ENCODE data around the gene RNASE13. TPM values are rescaled to one million over a fixed set of nuclear protein-coding genes. Genes with fewer than 3 reads are reported as not detected.

Gene RNASE13
- total RNA-seq, 1 experiment from 2014 or later: not detected

DNA sequence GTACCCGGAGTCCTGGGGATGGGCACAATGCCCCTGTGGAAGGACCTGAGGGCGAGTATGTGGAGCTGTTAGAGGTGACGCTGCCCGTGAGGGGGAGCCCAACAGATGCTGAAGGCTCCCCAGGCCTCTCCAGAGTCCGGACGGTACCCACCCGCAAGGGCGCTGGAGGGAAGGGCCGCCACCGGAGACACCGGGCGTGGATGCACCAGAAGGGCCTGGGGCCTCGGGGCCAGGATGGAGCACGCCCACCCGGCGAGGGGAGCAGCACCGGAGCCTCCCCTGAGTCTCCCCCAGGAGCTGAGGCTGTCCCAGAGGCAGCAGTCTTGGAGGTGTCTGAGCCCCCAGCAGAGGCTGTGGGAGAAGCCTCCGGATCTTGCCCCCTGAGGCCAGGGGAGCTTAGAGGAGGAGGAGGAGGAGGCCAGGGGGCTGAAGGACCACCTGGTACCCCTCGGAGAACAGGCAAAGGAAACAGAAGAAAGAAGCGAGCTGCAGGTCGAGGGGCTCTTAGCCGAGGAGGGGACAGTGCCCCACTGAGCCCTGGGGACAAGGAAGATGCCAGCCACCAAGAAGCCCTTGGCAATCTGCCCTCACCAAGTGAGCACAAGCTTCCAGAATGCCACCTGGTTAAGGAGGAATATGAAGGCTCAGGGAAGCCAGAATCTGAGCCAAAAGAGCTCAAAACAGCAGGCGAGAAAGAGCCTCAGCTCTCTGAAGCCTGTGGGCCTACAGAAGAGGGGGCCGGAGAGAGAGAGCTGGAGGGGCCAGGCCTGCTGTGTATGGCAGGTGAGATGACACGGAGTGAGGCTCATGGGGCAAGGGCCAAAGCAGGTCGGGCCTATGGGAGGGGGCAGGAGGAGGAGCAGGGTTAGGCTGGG is 40.0 kb upstream of the RNASE13 start:
- DNase-seq (ENCODE audit: low read depth, low spot score) (no peak), ATAC-seq (no peak)
- H3K27me3 ChIP-seq (ENCODE audit: control insufficient read depth, insufficient read depth, low read length): no peaks in the 10 kb centered on the region
- intact Hi-C loops (cut with micrococcal nuclease; ENCODE audit: unreplicated experiment): no loop called here
- no peaks in the 10 kb centered on the region for H3K9me3 ChIP-seq (ENCODE audit: control insufficient read depth, insufficient read depth, low read depth, low read length)
- BruUV-seq (replicated peaks): no TSS peak
- in situ Hi-C loops (cut with HindIII; ENCODE audit: low pct_unique_long_range_greater_than_20kb, low sequenced_read_pairs): no loop called here
- no peaks in the 10 kb centered on the region for H3K36me3 ChIP-seq (ENCODE audit: control insufficient read depth, insufficient read depth, low read length)
- ChIA-PET POLR2A (no interaction called here), CTCF (no interaction called here)
- TF ChIP-seq, protein P1, sequence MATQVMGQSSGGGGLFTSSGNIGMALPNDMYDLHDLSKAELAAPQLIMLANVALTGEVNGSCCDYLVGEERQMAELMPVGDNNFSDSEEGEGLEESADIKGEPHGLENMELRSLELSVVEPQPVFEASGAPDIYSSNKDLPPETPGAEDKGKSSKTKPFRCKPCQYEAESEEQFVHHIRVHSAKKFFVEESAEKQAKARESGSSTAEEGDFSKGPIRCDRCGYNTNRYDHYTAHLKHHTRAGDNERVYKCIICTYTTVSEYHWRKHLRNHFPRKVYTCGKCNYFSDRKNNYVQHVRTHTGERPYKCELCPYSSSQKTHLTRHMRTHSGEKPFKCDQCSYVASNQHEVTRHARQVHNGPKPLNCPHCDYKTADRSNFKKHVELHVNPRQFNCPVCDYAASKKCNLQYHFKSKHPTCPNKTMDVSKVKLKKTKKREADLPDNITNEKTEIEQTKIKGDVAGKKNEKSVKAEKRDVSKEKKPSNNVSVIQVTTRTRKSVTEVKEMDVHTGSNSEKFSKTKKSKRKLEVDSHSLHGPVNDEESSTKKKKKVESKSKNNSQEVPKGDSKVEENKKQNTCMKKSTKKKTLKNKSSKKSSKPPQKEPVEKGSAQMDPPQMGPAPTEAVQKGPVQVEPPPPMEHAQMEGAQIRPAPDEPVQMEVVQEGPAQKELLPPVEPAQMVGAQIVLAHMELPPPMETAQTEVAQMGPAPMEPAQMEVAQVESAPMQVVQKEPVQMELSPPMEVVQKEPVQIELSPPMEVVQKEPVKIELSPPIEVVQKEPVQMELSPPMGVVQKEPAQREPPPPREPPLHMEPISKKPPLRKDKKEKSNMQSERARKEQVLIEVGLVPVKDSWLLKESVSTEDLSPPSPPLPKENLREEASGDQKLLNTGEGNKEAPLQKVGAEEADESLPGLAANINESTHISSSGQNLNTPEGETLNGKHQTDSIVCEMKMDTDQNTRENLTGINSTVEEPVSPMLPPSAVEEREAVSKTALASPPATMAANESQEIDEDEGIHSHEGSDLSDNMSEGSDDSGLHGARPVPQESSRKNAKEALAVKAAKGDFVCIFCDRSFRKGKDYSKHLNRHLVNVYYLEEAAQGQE (IDR thresholded peaks at IDR 0.05; ENCODE audit: insufficient read depth in 1 of 2, low read depth in 2 of 2, low read length in 1 of 2): no peak
- TF ChIP-seq TCF7L2 (IDR thresholded peaks at IDR 0.05; ENCODE audit: low read depth, low read length) (no peak), POLR2AphosphoS5 (IDR thresholded peaks at IDR 0.05; ENCODE audit: low read depth, low read length) (no peak), SIN3A (IDR thresholded peaks at IDR 0.05; ENCODE audit: borderline replicate concordance, insufficient read depth, low read depth, low read length) (no peak)
- TF ChIP-seq, protein P2, sequence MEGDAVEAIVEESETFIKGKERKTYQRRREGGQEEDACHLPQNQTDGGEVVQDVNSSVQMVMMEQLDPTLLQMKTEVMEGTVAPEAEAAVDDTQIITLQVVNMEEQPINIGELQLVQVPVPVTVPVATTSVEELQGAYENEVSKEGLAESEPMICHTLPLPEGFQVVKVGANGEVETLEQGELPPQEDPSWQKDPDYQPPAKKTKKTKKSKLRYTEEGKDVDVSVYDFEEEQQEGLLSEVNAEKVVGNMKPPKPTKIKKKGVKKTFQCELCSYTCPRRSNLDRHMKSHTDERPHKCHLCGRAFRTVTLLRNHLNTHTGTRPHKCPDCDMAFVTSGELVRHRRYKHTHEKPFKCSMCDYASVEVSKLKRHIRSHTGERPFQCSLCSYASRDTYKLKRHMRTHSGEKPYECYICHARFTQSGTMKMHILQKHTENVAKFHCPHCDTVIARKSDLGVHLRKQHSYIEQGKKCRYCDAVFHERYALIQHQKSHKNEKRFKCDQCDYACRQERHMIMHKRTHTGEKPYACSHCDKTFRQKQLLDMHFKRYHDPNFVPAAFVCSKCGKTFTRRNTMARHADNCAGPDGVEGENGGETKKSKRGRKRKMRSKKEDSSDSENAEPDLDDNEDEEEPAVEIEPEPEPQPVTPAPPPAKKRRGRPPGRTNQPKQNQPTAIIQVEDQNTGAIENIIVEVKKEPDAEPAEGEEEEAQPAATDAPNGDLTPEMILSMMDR (IDR thresholded peaks at IDR 0.05): no peak
- no peak overlapping the region for H3K27ac ChIP-seq (ENCODE audit: low read length)
- no peak overlapping the region for H3K4me3 ChIP-seq (ENCODE audit: low read depth in 2 of 2, low read length in 2 of 2)
- peaks cover 5% of the 10 kb centered on the region for H3K4me1 ChIP-seq (ENCODE audit: control insufficient read depth, insufficient read depth, low read length)

DNA sequence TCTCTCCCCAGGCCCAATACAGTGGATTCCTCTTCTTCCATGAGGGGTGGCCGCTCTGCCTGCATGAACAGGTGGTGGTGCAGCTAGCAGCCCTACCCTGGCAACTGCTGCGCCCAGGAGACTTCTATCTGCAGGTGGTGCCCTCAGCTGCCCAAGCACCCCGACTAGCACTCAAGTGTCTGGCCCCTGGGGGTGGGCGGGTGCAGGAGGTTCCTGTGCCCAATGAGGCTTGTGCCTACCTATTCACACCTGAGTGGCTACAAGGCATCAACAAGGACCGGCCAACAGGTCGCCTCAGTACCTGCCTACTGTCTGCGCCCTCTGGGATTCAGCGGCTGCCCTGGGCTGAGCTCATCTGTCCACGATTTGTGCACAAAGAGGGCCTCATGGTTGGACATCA is 39.3 kb upstream of the RNASE13 start:
- no peak for TF ChIP-seq TCF7L2 (IDR thresholded peaks at IDR 0.05; ENCODE audit: low read depth, low read length)
- TF ChIP-seq, protein P1 (IDR thresholded peaks at IDR 0.05; ENCODE audit: insufficient read depth in 1 of 2, low read depth in 2 of 2, low read length in 1 of 2): no peak
- TF ChIP-seq SIN3A (IDR thresholded peaks at IDR 0.05; ENCODE audit: borderline replicate concordance, insufficient read depth, low read depth, low read length): no peak
- TF ChIP-seq, protein P2 (IDR thresholded peaks at IDR 0.05): no peak
- TF ChIP-seq POLR2AphosphoS5 (IDR thresholded peaks at IDR 0.05; ENCODE audit: low read depth, low read length): no peak
- in situ Hi-C loops (cut with HindIII; ENCODE audit: low pct_unique_long_range_greater_than_20kb, low sequenced_read_pairs): no loop called here
- BruUV-seq (replicated peaks): no TSS peak
- ATAC-seq (no peak), DNase-seq (ENCODE audit: low read depth, low spot score) (no peak)
- H3K4me1 ChIP-seq (ENCODE audit: control insufficient read depth, insufficient read depth, low read length): peaks cover 7% of the 10 kb centered on the region
- H3K27me3 ChIP-seq (ENCODE audit: control insufficient read depth, insufficient read depth, low read length): no peaks in the 10 kb centered on the region
- ChIA-PET CTCF (interaction anchor here (0.6 kb wide), 1 partner anchor 57 kb away, joined by 6 read pairs; no protein-coding TSS in a partner anchor), POLR2A (no interaction called here)
- no peaks in the 10 kb centered on the region for H3K36me3 ChIP-seq (ENCODE audit: control insufficient read depth, insufficient read depth, low read length)
- no peaks in the 10 kb centered on the region for H3K9me3 ChIP-seq (ENCODE audit: control insufficient read depth, insufficient read depth, low read depth, low read length)
- intact Hi-C loops (cut with micrococcal nuclease; ENCODE audit: unreplicated experiment): no loop called here
- H3K27ac ChIP-seq (ENCODE audit: low read length): no peak overlapping the region
- H3K4me3 ChIP-seq (ENCODE audit: low read depth in 2 of 2, low read length in 2 of 2): no peak overlapping the region

All from Panc1 (cell line).